Stimulated activated CD8-positive, alpha-beta memory T cell treated with anti-CD3 and anti-CD28 coated beads, Interleukin-15, amount 100 ng/mL, for 1 hour (primary cell): ENCODE results near the gene UQCR11.
"Not testable (repeated sequence)": the region's sequence is repeated elsewhere in the genome, so short reads cannot be mapped to it uniquely, and the experiment has no call there.

Experiments
- DNase-seq: peaks from one replicate; pipeline ENCODE4 v3.0.0-alpha.2; 2020; ENCODE audit warnings: low read depth

UQCR11 gene

GRCh38 chr19:1605236-1606137 is at the start of gene UQCR11:
TSS of gene UQCR11 (minus strand) at chr19:1605462. CDS start at chr19:1605409, 53 bp downstream.
- DNase-seq, result peak; percentile 81

GRCh38 chr19:1654178-1654792 is 49.0 kb upstream of the UQCR11 start:
- no peak for DNase-seq

DNA sequence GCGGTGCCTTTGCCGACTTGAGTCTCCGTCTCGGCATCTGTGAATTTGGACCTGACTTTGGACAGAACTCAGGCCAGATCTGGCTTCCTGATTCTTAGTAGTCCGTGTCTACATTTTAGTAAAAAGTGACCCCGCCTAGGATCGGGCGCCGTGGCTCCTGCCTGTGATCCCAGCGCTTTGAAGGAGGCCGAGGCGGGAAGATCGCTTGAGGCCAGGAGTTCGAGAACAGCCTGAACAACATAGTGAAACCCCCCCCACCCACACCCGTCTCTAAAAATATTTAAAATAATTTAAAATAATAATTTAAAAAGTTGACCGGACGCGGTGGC is 48.0 kb upstream of the UQCR11 start:
- DNase-seq, result no peak

- DNase-seq, result peak; percentile 94
These were observed 47.4 kb upstream of the UQCR11 start, which contains the start of gene TCF3 for GRCh38 chr19:1652471-1653299. TSS of gene TCF3 (minus strand) at chr19:1652615. CDS start at chr19:1650248, 2,367 bp downstream.

DNA sequence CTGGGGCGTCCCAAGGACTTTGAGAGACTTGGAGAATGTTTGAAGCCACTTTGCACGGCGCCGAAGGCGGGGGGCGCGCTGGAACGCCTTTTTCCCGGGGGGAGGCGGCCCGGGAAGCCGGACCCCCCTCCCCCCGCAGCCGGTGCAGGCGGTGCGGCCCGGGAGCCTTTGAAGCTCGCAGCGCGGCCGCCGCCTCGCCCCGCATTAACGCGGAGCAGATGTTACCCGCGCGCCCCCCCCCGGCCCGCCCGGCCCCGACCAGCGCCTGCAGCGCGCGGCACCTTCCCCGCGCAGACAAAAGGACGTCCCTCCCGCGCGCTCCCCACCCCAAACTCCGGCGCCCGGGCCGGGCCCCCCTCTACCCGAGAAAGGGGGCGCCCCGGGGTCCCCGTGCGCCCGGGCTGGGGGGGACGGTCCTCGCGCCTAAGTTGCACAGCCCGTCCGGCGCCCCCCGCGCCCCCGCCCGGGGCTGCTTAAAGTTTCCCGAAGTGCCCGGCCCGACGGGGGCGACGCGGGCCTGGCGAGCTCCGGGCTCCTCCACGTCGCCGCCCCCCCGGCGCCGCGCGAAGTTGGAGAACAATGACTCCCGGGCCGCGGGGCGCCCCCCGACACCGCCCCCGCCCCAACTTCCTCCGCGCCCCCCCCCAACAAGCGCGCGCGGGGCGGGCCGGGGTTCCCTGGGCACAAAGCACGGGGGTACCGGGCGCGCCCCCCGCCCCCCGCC is 46.5 kb upstream of the UQCR11 start:
- no peak for DNase-seq

- peak; percentile 30 for DNase-seq
These were observed 45.6 kb upstream of the UQCR11 start for GRCh38 chr19:1650650-1651567.

- DNase-seq, result no peak
These were observed 44.7 kb upstream of the UQCR11 start for GRCh38 chr19:1649706-1650649.

GRCh38 chr19:1648920-1649541 is 43.8 kb upstream of the UQCR11 start:
- DNase-seq, result no peak

GRCh38 chr19:1648459-1648849 is 43.2 kb upstream of the UQCR11 start:
- no peak for DNase-seq

GRCh38 chr19:1647501-1648458 is 42.5 kb upstream of the UQCR11 start:
- no peak for DNase-seq

DNA sequence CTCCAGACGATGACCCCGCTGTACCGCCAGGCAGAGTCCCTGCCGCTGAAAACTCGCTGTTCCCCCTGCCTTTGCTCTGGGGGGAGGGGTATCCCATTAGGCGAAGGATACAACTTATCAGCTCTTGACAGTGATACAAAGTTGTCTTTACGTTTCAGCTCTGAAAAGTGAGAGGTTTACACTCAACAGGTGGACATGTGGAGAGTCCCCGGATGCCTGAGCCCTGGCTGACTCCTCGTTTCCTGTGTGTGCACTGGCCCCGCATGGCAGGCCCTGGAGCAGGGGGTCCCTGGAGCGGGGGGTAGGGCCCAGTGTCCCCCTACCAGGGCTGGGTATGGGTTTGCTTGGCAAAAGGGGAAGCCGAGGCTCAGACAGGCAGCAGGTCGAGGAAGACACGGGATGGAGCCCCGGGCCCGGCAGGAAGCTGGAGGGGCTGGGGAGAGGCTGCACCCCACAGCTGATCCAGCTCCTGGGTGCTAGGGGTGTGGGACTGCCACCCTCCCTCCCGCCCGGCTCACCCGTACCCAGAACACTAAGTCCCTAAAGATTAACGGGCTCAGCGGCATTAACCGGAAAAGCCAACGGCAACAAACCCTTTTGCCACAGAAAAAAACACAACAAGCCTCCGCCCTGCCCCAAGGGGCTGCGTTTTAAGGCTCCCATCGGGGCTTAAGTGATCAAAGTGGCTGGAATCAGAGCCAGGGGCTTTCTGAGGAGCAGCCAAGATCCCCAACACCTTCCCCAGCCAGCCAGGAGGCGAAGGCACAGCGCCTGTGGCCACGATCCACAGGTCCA is 41.6 kb upstream of the UQCR11 start:
- no peak for DNase-seq

DNA sequence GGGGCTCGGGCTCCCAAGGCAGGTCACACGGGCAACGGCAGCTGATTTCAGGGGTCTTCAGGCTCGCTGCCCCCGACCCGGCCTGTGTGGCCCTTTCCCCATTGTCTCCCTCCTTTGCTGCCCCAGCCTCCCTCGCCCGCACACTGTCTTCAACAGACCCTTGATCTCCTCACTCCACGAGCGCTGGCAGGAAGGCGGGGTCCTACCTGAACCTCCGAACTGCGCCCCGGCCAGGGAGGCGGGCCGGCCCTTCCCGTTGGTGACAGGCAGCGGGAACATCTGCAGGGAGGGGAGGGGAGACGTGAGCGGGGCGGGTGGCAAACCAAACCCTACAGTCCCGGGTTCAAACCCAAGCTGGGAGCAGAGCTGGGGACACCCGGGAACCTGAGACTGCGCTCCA is 40.9 kb upstream of the UQCR11 start:
- DNase-seq, result no peak

GRCh38 chr19:1645299-1645698 is 40.0 kb upstream of the UQCR11 start:
- no peak for DNase-seq

GRCh38 chr19:1644070-1644469 is 38.8 kb upstream of the UQCR11 start:
- DNase-seq, result no peak

DNA sequence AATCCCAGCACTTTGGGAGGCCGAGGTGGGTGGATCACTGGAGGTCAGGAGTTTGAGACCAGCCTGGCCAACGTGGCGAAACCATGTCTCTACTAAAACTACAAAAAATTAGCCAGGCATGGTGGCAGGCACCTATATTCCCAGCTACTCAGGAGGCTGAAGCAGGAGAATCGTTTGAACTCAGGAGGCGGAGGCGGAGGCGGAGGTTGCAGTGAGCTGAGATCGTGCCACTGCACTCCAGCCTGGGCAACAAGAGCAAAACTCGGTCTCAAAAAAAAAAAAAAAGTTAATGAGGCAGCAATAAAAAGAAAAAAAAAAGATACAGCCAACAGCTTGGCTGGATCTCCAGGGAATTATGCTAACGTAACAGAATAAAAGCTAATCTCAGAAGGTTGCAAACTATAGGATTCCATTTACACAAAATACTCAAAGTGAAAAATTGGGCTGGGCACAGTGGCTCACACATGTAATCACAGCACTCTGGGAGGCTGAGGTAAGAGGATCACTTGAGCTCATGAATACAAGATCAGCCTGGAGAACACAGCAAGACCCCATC is 35.7 kb upstream of the UQCR11 start:
- not testable (repeated sequence) for DNase-seq

DNA sequence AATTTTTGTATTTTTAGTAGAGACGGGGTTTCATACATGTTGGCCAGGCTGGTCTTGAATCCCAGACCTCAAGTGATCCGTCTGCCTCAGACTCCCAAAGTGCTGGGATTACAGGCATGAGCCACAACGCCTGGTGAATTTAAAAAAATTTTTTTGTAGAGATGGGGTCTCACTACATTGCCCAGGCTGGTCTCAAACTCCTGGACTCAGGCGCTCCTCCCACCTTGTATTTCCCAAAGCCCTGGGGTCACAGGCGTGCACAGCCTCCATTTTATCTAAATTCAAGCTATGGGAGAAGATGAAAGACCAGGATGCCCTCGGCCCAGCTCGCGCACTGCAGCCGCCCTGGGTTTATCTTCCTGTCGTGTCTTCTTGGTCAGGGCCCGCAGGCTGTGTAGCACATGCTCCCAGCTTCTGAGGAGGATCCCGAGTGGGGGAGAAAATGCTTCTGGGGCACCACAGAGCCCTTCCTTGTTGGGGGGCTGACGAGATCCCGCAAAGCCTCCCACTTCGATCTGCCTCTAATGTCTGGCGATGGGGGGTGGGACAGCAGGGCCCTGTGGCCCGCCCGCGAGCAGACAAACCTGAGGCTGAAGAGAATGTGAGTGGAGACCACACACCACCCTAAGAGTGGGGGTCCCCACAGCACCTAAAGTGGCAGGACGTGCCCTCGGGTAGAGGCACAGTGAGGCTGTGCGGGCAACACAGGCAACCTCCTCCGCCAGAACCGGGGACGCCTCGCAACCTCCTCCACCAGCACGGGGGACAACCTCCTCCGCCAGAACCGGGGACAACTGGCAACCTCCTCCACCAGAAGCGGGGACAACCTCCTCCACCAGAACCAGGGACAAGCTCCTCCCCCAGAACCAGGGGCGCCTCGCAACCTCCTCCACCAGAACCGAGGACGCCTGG is 31.3 kb upstream of the UQCR11 start:
- DNase-seq, result no peak
